Globus pallidus (tissue), 1 donor: ENCODE measurements around the gene SPTBN4.

Experiments used
- DNase-seq: peaks from one replicate; pipeline ENCODE4 v3.0.0-alpha.2; 2015; ENCODE audit warnings: low spot score

Gene SPTBN4

GRCh38 chr19:40604647-40605215, 137.9 kb downstream of the SPTBN4 start:
- no peak for DNase-seq

GRCh38 chr19:40605216-40605971, 138.6 kb downstream of the SPTBN4 start:
- no peak for DNase-seq

GRCh38 chr19:40607311-40608239, 140.8 kb downstream of the SPTBN4 start:
- DNase-seq, result no peak

GRCh38 chr19:40608240-40608621, 141.4 kb downstream of the SPTBN4 start:
- DNase-seq, result no peak

GRCh38 chr19:40608957-40609356, 142.2 kb downstream of the SPTBN4 start:
- DNase-seq, result no peak

- DNase-seq, result peak; percentile 67
Measured at GRCh38 chr19:40609561-40610395, 143.0 kb downstream of the SPTBN4 start.

GRCh38 chr19:40610396-40611064, 143.7 kb downstream of the SPTBN4 start:
- DNase-seq, result peak; percentile 55

GRCh38 chr19:40611096-40611495, 144.3 kb downstream of the SPTBN4 start:
- DNase-seq, result no peak

- no peak for DNase-seq
Measured at GRCh38 chr19:40611900-40612698, 145.3 kb downstream of the SPTBN4 start.

- no peak for DNase-seq
Measured at GRCh38 chr19:40612831-40613689, 146.3 kb downstream of the SPTBN4 start.

GRCh38 chr19:40613690-40614621, 147.2 kb downstream of the SPTBN4 start:
- DNase-seq, result no peak

GRCh38 chr19:40614622-40615411, 148.0 kb downstream of the SPTBN4 start:
- DNase-seq, result no peak

GRCh38 chr19:40616178-40616577, 149.4 kb downstream of the SPTBN4 start:
- DNase-seq, result no peak

- DNase-seq, result no peak
Measured at GRCh38 chr19:40616941-40617340, 150.1 kb downstream of the SPTBN4 start.

- DNase-seq, result no peak
Measured at GRCh38 chr19:40617961-40618360, 151.2 kb downstream of the SPTBN4 start.

GRCh38 chr19:40619333-40620160, 152.7 kb downstream of the SPTBN4 start:
- DNase-seq, result no peak

GRCh38 chr19:40620161-40620485, 153.3 kb downstream of the SPTBN4 start:
- DNase-seq, result no peak
